ENCODE results near the gene SLC1A7. TPM values are rescaled to one million over a fixed set of nuclear protein-coding genes. Genes with fewer than 3 reads are reported as not detected.

The SLC1A7 gene
- total and polyA plus RNA-seq, 2 of the 13 experiments (the other 11 are each of a cell fraction or from before 2014, with no cell fraction given) = 0.04 to 2.0 TPM

- WGBS (ENCODE audit: low lambda C conversion rate) = 0% methylated on average over 2 of the region's 9 CpGs
- in situ Hi-C loops (cut with HindIII; ENCODE audit: extremely low pct_ligation_motif_present, low pct_unique_long_range_greater_than_20kb) (no loop called here), intact Hi-C loops (cut with micrococcal nuclease; ENCODE audit: unreplicated experiment) (no loop called here)
- Histone ChIP-seq H3K4me1 (ENCODE audit: insufficient read depth, low read length) (peaks cover 43% of the 10 kb centered on the region), H4K20me1 (ENCODE audit: insufficient read depth, low read length) (no peaks in the 10 kb centered on the region), H3K27ac (ENCODE audit: extremely low read length, insufficient read depth, low read length) (no peak overlapping the region), H3K4me2 (ENCODE audit: low read depth, low read length) (peak overlapping the region; percentile 65), H3K9ac (ENCODE audit: insufficient read depth, low read depth, low read length) (no peak overlapping the region), H3K36me3 (replicated peaks in 1 of 2; ENCODE audit: control insufficient read depth in 1 of 2, insufficient read depth in 2 of 2, low read length in 2 of 2) (no peaks in the 10 kb centered on the region), H3K4me3 (replicated peaks in 1 of 3; ENCODE audit: insufficient read depth in 1 of 3, low read depth in 2 of 3, low read length in 3 of 3) (peak overlapping the region in 1 of 3 experiments; percentile 50; a peak in 1 of 6 replicates), H3K27me3 (ENCODE audit: control insufficient read depth in 1 of 2, insufficient read depth in 2 of 2, low read length in 2 of 2) (peaks cover under 1 to 48% of the 10 kb centered on the region in 2 experiments; a peak in 4 of 5 replicates), H3K79me2 (ENCODE audit: insufficient read depth, low read length) (no peaks in the 10 kb centered on the region), H3K9me3 (ENCODE audit: low read length) (no peaks in the 10 kb centered on the region), H2AFZ (ENCODE audit: low read length) (no peak overlapping the region)
- POLR2A ChIA-PET = interaction anchor here (1.1 kb wide), 1 partner anchor 70 kb away, joined by 4 read pairs; no protein-coding TSS in a partner anchor
- ATAC-seq (no peak), DNase-seq (ENCODE audit: low spot score) (no peak), FAIRE-seq (no peak)
- CTCF ChIA-PET (ENCODE audit: low intra/inter-chr PET ratio, low total read pairs) = no interaction called here
- no TSS peak for BruUV-seq (replicated peaks)
- TF ChIP-seq POGZ (CRISPR knock-in tag; IDR thresholded peaks at IDR 0.05) (no peak), ZNF646 (CRISPR knock-in tag; IDR thresholded peaks at IDR 0.05) (no peak), ZNF609 (CRISPR knock-in tag; IDR thresholded peaks at IDR 0.05; ENCODE audit: borderline replicate concordance) (0 out of 2 replicates have a peak, but pooled peaks have one; percentile 5), ZNF720 (CRISPR knock-in tag; IDR thresholded peaks at IDR 0.05) (no peak), YEATS2 (CRISPR knock-in tag; IDR thresholded peaks at IDR 0.05; ENCODE audit: borderline replicate concordance) (no peak), ZBTB3 (CRISPR knock-in tag; IDR thresholded peaks at IDR 0.05; ENCODE audit: borderline replicate concordance, low read depth) (no peak), ATF2 (CRISPR knock-in tag; IDR thresholded peaks at IDR 0.05) (no peak), ZNF530 (CRISPR knock-in tag; IDR thresholded peaks at IDR 0.05; ENCODE audit: low read depth) (no peak), ZNF557 (CRISPR knock-in tag; IDR thresholded peaks at IDR 0.05) (no peak), MXD4 (CRISPR knock-in tag; IDR thresholded peaks at IDR 0.05) (no peak), ZNF614 (CRISPR knock-in tag; IDR thresholded peaks at IDR 0.05; ENCODE audit: borderline replicate concordance) (no peak), RBFOX2 (IDR thresholded peaks at IDR 0.05; ENCODE audit: low read depth, low read length) (no peak)
Observed at GRCh38 chr1:53076165-53076564, 66.3 kb downstream of the SLC1A7 start.

Measured in HepG2 (cell line).